SHP77 treated with DMSO at 0.1 percent for 48 hours (cell line): Measurements from ENCODE around the gene HIBADH.

ENCODE experiments used
- DNase-seq: peaks from one replicate; lab custom pipeline; 2025; lab: John Stamatoyannopoulos, UW

The HIBADH gene

DNA sequence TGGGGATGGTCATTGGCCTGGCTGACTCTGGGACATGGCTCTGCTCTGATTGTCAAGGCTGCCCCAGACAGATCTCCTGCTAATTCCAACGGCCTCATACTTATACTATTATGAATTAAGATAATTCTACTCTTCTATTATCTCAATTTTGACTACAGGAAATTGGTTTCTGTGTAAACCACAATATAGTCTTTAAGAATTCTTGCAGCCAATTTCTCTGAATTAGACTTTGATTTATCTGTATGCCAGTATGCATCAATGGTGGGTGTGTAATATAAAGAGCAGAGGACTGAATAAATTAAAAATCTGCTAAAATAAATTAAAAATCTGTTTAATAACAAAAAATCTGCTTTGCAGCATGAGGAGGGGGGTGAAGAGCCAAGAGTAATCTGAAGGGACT, 27.0 kb downstream of the HIBADH start:
- DNase-seq, result no peak

DNA sequence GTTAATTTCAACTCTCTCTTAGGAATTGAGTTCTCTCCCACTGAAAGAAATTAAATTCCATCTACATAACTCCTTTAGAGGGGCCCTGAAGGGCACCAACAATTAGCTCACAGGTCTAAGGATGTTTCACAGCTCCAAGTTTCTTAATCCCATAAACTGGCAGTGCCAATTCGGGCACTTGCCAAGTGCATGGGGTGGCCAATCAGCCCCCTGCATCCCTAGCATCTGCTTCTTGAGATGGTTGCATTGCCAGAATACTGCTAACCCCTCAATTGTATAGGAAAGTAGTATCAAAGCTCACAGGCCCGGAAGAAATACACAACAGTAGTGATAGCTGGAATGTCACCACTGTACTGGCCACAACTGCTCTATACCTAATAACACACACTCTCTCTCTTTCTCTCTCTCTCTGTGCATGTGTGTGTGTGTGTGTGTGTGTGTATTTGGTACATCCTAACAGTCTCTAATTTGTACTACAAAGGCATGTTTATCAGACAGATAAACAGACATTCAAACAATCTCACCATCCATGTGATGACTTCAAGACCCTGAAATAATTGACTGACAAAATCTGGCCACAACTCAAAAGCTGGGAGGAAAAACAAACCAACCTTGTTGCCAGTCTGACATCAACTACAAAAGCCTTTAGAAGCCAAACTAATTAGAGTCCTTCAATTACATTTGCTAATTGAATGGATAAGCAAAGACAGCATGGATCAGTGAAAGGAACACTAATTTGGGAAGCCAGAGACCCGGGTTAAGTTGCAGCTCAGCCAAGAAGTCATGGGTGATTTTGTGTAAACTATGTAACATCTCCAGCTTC, 27.8 kb downstream of the HIBADH start:
- DNase-seq, result no peak

- no peak for DNase-seq
Measured at GRCh38 chr7:27633062-27633461, 29.6 kb downstream of the HIBADH start.

- DNase-seq, result no peak
Measured at GRCh38 chr7:27631391-27631790, 31.3 kb downstream of the HIBADH start.

DNA sequence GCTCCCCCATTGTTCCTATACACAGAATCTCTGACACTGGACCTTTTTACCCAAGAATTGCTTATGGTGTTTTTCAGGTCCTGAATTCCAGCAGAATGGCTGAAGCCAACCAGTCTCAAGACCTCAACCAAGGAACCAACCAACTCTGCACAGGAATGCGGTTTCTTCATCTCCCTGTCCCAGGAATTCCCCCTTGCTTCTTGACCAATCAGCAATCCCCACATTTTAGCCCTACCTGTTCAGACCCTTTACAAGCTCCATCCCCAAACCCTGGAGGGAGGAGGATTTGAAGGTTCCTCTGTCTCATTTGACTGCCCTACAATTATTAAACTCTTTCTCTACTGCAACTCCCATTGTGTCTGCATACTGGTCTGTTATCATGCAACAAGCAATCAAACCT, 35.5 kb downstream of the HIBADH start:
- no peak for DNase-seq

- DNase-seq, result no peak
Measured at GRCh38 chr7:27619492-27619891, 43.2 kb downstream of the HIBADH start.

- no peak for DNase-seq
Measured at GRCh38 chr7:27617651-27618381, 44.9 kb downstream of the HIBADH start.

DNA sequence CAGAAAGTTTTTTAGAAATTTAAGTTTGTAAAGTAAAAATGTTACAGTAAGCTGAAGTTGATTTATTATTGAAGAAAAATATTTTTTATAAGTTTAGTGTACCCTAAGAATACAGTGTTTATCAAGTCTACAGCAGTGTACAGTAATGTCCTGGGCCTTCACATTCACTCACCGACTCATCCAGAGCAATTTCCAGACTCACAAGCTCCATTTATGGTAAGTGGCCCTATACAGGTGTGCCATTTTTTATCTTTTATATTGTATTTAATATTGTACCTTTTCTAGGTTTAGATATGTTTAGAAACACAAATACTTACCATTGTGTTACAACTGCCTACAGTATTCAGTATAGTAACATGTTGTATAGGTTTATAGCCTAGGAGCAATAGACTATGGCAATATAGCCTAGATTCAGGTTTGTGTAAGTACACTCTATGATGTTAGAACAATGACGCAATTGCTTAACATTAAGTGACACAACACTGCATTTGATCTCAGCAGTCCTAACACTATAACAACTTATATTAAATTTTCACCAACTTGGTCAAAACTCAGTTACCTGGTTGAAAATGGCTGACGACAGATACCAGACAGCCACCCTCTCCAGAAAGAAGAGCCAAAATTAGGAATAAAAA, 45.7 kb downstream of the HIBADH start:
- no peak for DNase-seq

GRCh38 chr7:27616186-27616491, 46.5 kb downstream of the HIBADH start:
- no peak for DNase-seq

DNA sequence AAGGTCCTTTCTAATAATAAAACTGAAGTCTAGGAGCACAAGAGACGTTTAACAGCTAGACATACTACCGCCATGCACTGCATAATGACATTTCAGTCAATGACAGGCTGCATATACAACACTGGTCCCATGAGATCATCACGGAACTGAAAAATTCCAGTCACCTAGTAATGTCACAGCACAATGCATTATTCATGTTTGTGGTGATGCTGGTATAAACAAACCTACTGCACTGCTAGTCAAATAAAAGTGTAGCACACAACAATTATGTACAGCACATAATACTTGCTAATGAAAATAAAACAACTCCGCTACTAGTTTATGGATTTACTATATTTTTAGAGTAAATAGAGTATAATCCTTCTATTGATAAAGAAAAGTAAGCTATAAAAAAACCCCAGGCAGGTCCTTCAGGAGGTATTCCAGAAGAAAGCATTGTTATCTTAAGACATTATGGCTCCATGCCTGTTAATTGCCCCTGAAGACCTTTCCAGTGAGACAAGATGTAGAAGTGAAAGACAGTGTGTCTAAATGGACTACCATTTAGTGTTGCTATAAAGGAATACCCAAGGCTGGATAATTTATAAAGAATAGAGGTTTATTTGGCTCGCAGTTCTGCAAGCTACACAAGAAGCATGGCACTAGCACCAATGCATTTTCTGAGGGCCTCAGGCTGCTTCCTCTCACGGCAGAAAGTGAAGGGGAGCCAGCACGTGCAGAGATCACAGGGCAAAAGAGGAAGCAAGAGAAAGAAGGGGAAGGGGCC, 47.1 kb downstream of the HIBADH start:
- DNase-seq, result no peak

DNA sequence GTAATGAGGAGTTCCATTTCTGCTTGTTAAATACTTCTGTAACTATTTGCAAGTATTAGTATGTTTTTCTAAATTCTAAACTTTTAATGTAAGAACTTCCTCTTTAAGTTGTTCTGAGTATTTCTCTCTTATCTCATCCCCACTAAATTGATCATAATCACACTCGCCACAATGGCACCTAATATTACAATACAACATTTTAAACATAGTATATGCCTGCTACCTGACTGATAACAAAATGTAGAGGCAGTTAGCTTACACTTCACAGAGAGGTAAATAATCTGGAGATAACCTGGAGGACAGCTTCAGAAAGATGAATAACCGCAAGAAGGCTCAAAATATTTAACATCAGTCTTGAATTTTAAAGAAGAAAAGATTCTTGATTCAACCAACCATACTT, 48.6 kb downstream of the HIBADH start:
- DNase-seq, result no peak

GRCh38 chr7:27611059-27611458, 51.6 kb downstream of the HIBADH start:
- no peak for DNase-seq

DNA sequence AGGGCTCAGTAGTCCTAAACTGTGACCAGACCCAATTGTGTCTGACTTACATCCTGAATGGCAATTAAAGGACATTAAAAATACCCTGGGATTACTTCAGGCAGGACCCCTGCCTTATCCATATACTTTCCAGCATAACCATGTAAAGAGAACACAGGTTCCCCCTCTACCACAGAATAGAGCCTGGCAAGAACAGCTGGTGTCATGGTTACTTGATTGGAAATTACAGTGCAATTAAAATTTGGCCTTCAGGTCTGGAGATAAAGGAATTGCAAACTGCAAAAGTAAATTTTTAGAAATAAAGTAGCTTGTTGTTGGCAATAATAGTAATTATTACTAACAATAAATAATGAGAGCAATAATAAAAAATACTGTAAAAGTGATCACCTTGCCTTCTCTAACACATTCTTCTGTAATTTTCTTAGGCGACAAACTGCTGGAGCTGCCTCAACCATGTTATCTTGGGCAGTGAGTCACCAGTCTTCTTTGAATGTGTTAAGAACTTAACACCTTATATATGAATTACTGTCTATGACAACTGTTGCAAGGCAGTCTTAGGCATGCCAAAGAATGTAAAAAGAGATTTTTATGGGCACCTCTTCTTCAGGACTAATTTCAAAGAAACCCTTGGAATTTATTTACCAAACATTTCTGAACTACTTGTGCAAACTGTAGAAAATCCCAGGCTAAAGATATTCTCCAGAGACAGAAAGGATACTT, 53.7 kb downstream of the HIBADH start:
- DNase-seq, result no peak

DNA sequence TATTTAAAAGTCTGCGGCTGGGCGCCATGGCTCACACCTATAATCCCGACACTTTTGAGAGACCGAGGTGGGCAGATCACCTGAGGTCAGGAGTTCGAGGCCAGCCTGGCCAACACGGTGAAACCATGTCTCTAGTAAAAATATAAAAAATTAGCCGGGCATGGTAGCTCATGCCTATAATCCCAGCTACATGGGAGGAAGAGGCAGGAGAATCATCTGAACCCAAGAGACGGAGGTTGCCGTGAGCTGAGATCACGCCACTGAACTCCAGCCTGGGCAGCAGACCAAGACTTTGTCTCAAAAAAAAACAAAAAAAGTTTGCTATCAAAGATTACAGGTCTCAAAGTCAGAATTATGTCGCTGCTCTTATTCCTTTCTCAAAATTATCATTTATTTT, 55.5 kb downstream of the HIBADH start:
- no peak for DNase-seq

- no peak for DNase-seq
Measured at GRCh38 chr7:27606270-27607209, 56.1 kb downstream of the HIBADH start.

DNA sequence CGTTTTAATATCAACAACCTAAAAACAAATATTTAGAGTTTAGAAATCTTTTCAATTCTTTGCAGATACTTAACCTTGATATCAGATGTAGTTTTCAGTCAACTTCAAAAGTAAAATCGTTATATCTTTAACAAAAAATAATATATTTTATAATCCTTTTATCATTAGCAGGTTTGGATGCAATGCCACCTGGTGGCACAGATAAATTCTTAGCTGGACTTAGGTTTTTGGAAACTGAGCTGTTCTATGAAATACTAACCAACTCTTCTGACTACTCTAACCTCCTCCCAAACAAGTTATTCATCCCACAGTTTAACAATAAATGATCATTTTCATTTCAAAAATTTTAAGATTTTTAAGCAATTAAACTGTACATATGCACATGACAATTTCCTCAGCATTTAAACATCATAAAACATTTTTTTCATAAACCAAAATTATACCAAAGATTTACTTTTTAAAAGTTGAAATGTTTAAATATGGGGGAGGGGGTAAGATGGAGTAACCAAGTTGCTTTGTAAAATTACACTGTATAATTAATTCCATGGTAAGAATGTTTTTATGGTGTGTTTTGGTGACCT, 56.9 kb downstream of the HIBADH start:
- DNase-seq, result no peak

DNA sequence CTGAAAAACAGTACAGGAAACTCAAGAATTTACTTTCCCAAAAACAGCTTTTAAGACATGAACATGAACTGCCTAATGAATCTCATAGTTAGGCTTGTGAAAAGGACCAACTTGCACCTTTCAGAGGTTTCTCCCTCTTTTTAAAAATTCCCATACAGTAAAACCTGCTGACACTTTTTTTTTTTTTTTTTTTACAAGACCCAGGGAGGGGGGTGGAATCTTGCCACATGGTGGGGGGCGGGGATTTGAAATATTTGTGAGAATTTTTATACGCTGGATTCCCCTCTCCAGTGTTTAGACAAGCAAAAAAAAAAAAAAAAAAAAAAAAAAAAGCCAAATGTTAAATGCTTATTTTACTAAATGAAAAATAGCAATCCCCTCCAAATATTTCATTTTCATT, 57.4 kb downstream of the HIBADH start:
- no peak for DNase-seq

DNA sequence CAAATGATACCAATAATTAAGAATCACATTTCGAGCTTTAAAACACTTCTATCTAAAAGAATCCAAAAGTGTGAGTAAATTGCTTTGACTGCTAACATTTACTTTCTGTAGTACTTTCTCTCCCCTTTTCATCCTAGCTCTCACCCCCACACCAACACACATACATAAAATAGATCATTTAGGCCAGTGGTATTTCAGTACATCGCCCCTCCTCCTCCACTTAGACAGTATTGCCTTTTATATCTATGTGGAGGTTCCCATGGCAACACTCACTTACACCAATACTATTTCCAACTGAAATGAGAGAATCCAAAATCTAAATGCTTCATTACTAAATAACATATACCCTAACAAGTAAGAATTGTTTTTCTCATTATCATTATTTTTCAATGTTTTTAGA, 58.9 kb downstream of the HIBADH start:
- no peak for DNase-seq

DNA sequence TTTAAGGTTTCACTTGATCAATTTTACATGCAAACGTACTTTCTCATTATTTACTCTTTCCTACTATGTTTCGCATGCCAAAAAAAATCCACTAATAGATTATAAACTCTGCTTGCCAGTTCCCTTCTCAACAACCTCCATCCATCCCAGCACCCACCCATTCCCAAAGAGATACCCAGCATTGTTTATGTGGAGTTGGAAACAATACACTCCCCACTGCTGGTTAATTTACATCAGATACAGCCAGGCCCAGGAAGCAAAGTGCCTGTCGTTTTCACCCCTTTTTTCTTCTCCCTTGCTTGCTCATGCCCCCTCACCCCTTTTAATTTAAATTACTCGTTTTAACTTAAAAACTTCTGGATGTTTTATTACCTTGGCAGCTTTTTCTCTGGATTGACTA, 59.9 kb downstream of the HIBADH start:
- no peak for DNase-seq

DNA sequence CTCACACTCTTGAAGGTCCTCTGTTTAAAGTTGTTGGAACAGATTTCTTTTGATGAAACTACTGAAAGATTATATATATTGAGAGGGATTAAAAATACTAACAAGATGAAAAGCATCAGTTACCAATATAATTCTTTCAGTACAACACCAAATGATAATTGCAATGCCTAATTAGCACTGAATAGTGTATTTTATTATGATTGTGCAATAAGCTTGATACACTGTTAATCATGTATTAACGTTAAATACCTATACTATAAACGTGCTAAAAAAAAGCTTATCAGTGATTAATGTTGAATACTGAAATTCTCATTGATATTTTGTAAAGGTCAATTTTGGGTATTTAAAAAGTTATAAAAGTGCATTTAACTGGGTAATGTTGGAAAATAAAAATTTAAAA, 61.5 kb downstream of the HIBADH start:
- no peak for DNase-seq
